ENCODE data around the gene NT5C1B. TPM values are rescaled to one million over a fixed set of nuclear protein-coding genes. Genes with fewer than 3 reads are reported as not detected.

Gene NT5C1B
- total and polyA plus RNA-seq, 2 experiments from 2014 or later, result not detected

DNA sequence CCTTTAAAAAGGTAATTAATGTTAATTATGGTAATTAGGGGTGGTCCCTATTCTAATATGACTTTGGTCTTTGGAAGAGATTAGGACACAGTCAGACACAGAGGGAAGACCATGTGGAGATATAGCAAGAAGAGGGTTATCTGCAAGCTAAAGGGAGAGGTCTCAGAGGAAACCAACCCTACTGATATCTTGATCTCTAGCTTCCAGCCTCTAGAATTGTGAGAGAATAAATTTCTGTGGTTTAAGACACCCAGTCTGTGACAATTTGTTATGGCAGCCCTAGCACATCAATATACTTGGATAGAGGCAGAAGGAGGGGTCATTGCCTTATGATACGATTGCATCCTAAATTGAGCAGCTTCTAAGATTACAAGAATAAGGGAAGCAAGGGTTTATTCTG, 21.3 kb upstream of the NT5C1B start (continued):
- TF ChIP-seq, protein P1, sequence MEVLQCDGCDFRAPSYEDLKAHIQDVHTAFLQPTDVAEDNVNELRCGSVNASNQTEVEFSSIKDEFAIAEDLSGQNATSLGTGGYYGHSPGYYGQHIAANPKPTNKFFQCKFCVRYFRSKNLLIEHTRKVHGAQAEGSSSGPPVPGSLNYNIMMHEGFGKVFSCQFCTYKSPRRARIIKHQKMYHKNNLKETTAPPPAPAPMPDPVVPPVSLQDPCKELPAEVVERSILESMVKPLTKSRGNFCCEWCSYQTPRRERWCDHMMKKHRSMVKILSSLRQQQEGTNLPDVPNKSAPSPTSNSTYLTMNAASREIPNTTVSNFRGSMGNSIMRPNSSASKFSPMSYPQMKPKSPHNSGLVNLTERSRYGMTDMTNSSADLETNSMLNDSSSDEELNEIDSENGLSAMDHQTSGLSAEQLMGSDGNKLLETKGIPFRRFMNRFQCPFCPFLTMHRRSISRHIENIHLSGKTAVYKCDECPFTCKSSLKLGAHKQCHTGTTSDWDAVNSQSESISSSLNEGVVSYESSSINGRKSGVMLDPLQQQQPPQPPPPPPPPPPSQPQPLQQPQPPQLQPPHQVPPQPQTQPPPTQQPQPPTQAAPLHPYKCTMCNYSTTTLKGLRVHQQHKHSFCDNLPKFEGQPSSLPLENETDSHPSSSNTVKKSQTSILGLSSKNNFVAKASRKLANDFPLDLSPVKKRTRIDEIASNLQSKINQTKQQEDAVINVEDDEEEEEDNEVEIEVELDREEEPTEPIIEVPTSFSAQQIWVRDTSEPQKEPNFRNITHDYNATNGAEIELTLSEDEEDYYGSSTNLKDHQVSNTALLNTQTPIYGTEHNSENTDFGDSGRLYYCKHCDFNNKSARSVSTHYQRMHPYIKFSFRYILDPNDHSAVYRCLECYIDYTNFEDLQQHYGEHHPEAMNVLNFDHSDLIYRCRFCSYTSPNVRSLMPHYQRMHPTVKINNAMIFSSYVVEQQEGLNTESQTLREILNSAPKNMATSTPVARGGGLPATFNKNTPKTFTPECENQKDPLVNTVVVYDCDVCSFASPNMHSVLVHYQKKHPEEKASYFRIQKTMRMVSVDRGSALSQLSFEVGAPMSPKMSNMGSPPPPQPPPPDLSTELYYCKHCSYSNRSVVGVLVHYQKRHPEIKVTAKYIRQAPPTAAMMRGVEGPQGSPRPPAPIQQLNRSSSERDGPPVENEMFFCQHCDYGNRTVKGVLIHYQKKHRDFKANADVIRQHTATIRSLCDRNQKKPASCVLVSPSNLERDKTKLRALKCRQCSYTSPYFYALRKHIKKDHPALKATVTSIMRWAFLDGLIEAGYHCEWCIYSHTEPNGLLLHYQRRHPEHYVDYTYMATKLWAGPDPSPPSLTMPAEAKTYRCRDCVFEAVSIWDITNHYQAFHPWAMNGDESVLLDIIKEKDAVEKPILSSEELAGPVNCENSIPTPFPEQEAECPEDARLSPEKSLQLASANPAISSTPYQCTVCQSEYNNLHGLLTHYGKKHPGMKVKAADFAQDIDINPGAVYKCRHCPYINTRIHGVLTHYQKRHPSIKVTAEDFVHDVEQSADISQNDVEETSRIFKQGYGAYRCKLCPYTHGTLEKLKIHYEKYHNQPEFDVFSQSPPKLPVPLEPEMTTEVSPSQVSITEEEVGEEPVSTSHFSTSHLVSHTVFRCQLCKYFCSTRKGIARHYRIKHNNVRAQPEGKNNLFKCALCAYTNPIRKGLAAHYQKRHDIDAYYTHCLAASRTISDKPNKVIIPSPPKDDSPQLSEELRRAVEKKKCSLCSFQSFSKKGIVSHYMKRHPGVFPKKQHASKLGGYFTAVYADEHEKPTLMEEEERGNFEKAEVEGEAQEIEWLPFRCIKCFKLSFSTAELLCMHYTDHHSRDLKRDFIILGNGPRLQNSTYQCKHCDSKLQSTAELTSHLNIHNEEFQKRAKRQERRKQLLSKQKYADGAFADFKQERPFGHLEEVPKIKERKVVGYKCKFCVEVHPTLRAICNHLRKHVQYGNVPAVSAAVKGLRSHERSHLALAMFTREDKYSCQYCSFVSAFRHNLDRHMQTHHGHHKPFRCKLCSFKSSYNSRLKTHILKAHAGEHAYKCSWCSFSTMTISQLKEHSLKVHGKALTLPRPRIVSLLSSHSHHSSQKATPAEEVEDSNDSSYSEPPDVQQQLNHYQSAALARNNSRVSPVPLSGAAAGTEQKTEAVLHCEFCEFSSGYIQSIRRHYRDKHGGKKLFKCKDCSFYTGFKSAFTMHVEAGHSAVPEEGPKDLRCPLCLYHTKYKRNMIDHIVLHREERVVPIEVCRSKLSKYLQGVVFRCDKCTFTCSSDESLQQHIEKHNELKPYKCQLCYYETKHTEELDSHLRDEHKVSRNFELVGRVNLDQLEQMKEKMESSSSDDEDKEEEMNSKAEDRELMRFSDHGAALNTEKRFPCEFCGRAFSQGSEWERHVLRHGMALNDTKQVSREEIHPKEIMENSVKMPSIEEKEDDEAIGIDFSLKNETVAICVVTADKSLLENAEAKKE (CRISPR knock-in tag; IDR thresholded peaks at IDR 0.05), result no peak
- TF ChIP-seq, protein P2, sequence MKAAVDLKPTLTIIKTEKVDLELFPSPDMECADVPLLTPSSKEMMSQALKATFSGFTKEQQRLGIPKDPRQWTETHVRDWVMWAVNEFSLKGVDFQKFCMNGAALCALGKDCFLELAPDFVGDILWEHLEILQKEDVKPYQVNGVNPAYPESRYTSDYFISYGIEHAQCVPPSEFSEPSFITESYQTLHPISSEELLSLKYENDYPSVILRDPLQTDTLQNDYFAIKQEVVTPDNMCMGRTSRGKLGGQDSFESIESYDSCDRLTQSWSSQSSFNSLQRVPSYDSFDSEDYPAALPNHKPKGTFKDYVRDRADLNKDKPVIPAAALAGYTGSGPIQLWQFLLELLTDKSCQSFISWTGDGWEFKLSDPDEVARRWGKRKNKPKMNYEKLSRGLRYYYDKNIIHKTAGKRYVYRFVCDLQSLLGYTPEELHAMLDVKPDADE (IDR thresholded peaks at IDR 0.05), result no peak
- TF ChIP-seq EZH2phosphoT487 (IDR thresholded peaks at IDR 0.05; ENCODE audit: unreplicated experiment), result no peak
- TF ChIP-seq CREB1 (CRISPR knock-in tag; IDR thresholded peaks at IDR 0.05; ENCODE audit: low read depth), result no peak

DNA sequence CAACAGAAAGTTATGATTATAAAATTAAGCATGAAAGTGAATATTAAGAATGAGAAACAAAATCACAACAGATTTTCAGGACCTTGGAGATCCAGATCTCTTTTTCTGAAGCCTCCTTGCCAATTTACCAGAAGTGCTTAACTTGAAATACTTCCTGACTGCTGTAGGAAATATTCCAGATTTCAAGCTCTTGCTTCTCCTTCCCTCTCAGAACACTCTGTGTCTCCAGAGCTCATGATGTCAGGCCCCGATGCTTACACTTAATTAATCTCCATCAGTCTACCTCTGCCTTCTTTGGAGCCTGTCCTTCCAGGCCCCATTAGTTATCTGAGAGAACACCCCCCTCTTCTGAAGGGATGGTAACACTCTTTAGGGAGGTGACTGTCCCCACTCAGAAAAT, 20.7 kb upstream of the NT5C1B start:
- Histone ChIP-seq H3K27me3 (ENCODE audit: insufficient read depth) (no peaks in the 10 kb centered on the region), H3K4me2 (no peak overlapping the region), H3K27ac (ENCODE audit: low read depth) (no peak overlapping the region), H3F3A (replicated peaks; ENCODE audit: low read depth) (no peaks in the 10 kb centered on the region), H3K36me3 (ENCODE audit: insufficient read depth) (no peaks in the 10 kb centered on the region), H3K79me2 (replicated peaks; ENCODE audit: insufficient read depth) (no peaks in the 10 kb centered on the region), H3K9me2 (ENCODE audit: insufficient read depth) (peaks cover 7% of the 10 kb centered on the region; the same call in 1 of the 2 replicates), H3K4me3 (no peak overlapping the region), H4K20me1 (replicated peaks; ENCODE audit: insufficient read depth) (no peaks in the 10 kb centered on the region), H2AFZ (no peak overlapping the region), H3K4me1 (ENCODE audit: insufficient read depth) (no peaks in the 10 kb centered on the region; the same call in 1 of the 2 replicates)
- Mint-ChIP-seq H3K27ac (no peak overlapping the region), H3K4me3 (no peak overlapping the region), H3K4me1 (peaks cover 5% of the 10 kb centered on the region; the same call in 1 of the 3 replicates), H3K36me3 (ENCODE audit: low read depth) (no peaks in the 10 kb centered on the region), H3K9me3 (no peaks in the 10 kb centered on the region), H3K27me3 (ENCODE audit: insufficient read depth, low read depth, poor library complexity) (no peaks in the 10 kb centered on the region)
- no peak for ATAC-seq
- no peak for DNase-seq (ENCODE audit: low spot score)
- TF ChIP-seq, protein P3, sequence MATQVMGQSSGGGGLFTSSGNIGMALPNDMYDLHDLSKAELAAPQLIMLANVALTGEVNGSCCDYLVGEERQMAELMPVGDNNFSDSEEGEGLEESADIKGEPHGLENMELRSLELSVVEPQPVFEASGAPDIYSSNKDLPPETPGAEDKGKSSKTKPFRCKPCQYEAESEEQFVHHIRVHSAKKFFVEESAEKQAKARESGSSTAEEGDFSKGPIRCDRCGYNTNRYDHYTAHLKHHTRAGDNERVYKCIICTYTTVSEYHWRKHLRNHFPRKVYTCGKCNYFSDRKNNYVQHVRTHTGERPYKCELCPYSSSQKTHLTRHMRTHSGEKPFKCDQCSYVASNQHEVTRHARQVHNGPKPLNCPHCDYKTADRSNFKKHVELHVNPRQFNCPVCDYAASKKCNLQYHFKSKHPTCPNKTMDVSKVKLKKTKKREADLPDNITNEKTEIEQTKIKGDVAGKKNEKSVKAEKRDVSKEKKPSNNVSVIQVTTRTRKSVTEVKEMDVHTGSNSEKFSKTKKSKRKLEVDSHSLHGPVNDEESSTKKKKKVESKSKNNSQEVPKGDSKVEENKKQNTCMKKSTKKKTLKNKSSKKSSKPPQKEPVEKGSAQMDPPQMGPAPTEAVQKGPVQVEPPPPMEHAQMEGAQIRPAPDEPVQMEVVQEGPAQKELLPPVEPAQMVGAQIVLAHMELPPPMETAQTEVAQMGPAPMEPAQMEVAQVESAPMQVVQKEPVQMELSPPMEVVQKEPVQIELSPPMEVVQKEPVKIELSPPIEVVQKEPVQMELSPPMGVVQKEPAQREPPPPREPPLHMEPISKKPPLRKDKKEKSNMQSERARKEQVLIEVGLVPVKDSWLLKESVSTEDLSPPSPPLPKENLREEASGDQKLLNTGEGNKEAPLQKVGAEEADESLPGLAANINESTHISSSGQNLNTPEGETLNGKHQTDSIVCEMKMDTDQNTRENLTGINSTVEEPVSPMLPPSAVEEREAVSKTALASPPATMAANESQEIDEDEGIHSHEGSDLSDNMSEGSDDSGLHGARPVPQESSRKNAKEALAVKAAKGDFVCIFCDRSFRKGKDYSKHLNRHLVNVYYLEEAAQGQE (IDR thresholded peaks at IDR 0.05; ENCODE audit: unreplicated experiment), result no peak
- TF ChIP-seq JUNB (IDR thresholded peaks at IDR 0.05; ENCODE audit: unreplicated experiment) (no peak), STAT1 (IDR thresholded peaks at IDR 0.05; ENCODE audit: unreplicated experiment) (no peak), POLR2AphosphoS5 (IDR thresholded peaks at IDR 0.05; ENCODE audit: low read depth) (no peak), NANOG (IDR thresholded peaks at IDR 0.05; ENCODE audit: borderline replicate concordance) (no peak), EZH2 (IDR thresholded peaks at IDR 0.05; ENCODE audit: low read depth, unreplicated experiment) (no peak), CREB1 (CRISPR knock-in tag; IDR thresholded peaks at IDR 0.05; ENCODE audit: low read depth) (no peak)
